RPMI8226 (cell line): ENCODE data around the gene DAND5.
A peak's percentile ranks its signal among the peaks of the same experiment; 100 is the strongest.
"Not testable (repeated sequence)": the region's sequence is repeated elsewhere in the genome, so short reads cannot be mapped to it uniquely, and the experiment has no call there.

Experiments
- DNase-seq: peaks from one replicate; pipeline ENCODE4 v3.0.0-alpha.2; 2015

DAND5 gene

GRCh38 chr19:12967907-12968306 lies 1.5 kb upstream of the DAND5 start:
- no peak for DNase-seq

GRCh38 chr19:12970070-12970820 lies 869 bp downstream of the DAND5 start:
- DNase-seq: no peak

- DNase-seq: no peak
These were observed 3.9 kb downstream of the DAND5 start for GRCh38 chr19:12973236-12973635.

- peak; percentile 53 for DNase-seq
These were observed 5.2 kb downstream of the DAND5 start for GRCh38 chr19:12974301-12975220.

GRCh38 chr19:12975221-12975741 lies 5.9 kb downstream of the DAND5 start:
- no peak for DNase-seq

- DNase-seq: not testable (repeated sequence)
These were observed 6.7 kb downstream of the DAND5 start for GRCh38 chr19:12976109-12976508.

- no peak for DNase-seq
These were observed 10.6 kb downstream of the DAND5 start for GRCh38 chr19:12979974-12980373.

- no peak for DNase-seq
These were observed 13.3 kb downstream of the DAND5 start for GRCh38 chr19:12982648-12983047.

GRCh38 chr19:12983091-12983490 lies 13.7 kb downstream of the DAND5 start:
- no peak for DNase-seq

GRCh38 chr19:12983542-12984142 lies 14.3 kb downstream of the DAND5 start:
- peak; percentile 85 for DNase-seq

GRCh38 chr19:12984143-12984627 lies 14.8 kb downstream of the DAND5 start:
- DNase-seq: no peak

- DNase-seq: no peak
These were observed 15.3 kb downstream of the DAND5 start for GRCh38 chr19:12984683-12985048.

GRCh38 chr19:12985049-12985776 lies 15.8 kb downstream of the DAND5 start:
- peak; percentile 82 for DNase-seq

GRCh38 chr19:12986726-12987125 lies 17.4 kb downstream of the DAND5 start:
- DNase-seq: no peak

GRCh38 chr19:12987190-12987589 lies 17.8 kb downstream of the DAND5 start:
- no peak for DNase-seq

- peak; percentile 93 for DNase-seq
These were observed 18.4 kb downstream of the DAND5 start for GRCh38 chr19:12987781-12988180.

- DNase-seq: no peak
These were observed 21.1 kb downstream of the DAND5 start for GRCh38 chr19:12990431-12990830.

- no peak for DNase-seq
These were observed 21.5 kb downstream of the DAND5 start for GRCh38 chr19:12990853-12991252.

- no peak for DNase-seq
These were observed 21.9 kb downstream of the DAND5 start for GRCh38 chr19:12991296-12991695.

- DNase-seq: no peak
These were observed 23.4 kb downstream of the DAND5 start for GRCh38 chr19:12992729-12993128.

GRCh38 chr19:12993562-12993961 lies 24.2 kb downstream of the DAND5 start:
- DNase-seq: no peak
